Ammon's horn (tissue), 1 donor: Measurements from ENCODE around the gene MBNL2.
"Not testable (repeated sequence)": the region's sequence is repeated elsewhere in the genome, so short reads cannot be mapped to it uniquely, and the experiment has no call there.

Experiments used
- DNase-seq: peaks from one replicate; pipeline ENCODE4 v3.0.0-alpha.2; 2016; ENCODE audit warnings: low spot score

MBNL2 gene

DNA sequence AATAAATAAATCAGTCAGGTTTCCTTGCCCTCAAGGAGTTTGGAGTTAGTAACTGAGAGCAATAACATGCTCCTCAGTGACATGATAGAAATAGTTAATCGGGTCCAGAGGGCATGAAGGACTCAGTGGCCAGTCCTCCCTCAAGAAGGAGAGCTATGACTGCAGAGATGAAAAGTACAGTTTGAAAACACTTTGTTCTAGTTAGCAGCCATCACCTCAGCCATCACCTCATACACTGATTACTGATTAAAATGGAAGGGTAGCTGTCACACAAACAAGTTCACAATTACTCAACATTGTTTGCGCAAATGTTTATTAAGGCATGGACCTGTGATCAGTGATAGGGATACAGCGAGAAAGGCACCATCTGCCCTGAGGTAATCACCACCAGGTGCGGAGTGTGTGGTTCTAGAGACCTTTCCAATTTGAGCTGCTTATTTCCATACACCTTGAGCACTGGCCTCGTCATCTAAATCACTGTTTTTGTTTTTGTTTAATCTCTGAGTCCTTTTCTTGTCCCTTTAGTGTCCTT lies 126.5 kb downstream of the MBNL2 start:
- no peak for DNase-seq

DNA sequence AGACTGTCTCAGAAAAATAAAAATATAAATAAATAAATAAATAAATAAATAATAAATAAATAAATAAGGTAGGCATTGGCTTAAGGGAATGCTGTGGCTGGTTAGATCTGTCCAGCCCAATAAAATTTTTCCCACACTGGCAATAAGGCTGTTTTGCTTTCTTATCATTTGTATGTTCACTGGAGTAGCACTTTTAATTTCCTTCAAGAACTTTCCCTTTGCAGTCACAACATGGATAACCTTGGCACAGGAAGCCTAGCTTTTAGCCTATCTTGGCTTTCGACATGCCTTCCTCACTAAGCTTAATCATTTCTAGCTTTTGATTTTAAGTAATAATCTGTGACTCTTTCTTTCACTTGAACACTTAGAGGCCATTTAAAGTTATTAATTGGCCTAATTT lies 129.9 kb downstream of the MBNL2 start:
- not testable (repeated sequence) for DNase-seq

DNA sequence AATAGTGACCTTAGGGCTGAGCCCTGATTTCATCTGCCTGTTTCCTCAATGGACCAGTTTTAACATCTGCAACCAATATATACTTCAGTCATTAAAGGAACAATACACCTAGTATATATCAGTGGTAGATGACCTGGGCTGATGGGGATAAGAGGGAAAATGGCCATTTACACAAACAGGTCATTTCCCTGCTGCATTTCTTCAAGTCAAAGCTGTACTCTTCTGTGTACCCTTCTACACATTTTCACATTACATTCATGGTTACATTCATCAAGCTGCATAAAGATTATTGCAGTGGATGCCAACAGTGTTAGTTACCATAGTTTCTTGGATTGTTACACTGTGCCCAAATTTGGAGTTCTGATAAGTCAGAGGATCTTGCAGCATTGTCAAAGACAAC lies 130.7 kb downstream of the MBNL2 start:
- no peak for DNase-seq

DNA sequence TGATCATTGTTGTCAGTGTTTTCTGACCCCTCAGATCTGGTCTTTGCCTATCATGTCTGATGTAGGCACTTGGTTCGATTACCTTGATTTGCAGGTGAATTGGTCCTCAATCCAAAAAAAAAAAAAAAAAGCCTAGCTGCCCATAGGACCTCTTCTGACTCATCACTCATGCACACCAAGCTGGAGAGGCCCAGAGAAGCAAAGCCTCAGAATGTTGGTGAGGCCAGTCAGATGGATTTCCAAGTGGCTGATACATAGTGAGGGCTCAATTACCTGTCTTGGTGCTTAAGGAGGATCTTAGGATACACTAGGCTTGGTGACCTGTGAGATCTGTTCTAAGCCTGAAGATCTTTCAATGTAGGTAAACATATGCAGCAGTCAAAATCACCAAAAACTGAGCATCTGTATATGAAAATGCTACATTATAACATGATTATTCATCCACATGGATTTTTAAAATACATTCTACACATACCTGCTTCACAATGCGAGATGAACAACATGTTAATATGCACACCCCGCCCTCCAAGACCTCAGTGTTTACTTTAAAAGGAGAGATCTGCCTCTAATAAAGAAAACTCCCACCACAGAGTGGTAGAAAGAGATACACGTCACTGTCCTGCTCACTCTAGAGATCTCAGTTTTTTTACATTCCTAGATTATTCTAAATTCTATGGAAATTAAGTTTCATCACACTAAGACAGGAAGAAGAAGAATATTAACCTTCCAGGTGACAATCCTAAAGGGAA lies 132.0 kb downstream of the MBNL2 start:
- DNase-seq, result no peak

DNA sequence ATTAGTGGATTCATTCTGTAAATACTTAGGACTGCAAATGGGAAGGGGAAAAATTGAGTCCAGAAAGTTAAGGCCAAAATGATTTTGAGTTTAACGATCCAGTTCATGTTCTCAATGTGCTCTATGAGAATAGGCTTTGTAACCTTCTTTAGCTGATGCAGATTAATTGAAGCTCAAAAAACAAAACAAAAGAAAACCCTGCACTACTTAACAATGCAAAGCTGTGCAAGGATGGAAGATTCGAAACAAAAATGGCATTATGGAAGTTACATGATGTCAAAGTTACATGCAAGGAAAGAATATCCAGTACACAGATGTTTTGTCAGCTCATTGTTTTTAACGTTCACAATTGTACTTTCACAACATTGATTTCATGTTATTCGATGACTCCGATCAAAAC lies 132.7 kb downstream of the MBNL2 start:
- no peak for DNase-seq

DNA sequence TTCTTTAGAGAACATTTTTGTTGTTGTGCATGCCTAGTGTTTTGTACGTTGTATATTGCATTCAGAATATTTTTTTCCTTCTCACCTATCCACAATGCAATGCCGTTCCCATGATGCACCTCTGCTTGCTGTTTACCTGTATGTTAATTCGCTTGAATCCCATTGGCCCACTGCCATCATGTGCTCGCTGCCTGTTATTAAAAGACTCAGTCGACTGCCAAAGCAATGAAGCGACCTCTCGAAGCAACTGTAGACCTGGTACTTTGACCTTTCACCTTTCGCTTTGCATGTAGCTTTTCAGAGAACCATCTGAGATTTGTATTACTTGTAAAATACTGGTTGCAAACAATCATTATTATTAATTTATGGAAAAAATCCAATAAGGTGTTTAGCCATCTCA lies 134.5 kb downstream of the MBNL2 start:
- no peak for DNase-seq

DNA sequence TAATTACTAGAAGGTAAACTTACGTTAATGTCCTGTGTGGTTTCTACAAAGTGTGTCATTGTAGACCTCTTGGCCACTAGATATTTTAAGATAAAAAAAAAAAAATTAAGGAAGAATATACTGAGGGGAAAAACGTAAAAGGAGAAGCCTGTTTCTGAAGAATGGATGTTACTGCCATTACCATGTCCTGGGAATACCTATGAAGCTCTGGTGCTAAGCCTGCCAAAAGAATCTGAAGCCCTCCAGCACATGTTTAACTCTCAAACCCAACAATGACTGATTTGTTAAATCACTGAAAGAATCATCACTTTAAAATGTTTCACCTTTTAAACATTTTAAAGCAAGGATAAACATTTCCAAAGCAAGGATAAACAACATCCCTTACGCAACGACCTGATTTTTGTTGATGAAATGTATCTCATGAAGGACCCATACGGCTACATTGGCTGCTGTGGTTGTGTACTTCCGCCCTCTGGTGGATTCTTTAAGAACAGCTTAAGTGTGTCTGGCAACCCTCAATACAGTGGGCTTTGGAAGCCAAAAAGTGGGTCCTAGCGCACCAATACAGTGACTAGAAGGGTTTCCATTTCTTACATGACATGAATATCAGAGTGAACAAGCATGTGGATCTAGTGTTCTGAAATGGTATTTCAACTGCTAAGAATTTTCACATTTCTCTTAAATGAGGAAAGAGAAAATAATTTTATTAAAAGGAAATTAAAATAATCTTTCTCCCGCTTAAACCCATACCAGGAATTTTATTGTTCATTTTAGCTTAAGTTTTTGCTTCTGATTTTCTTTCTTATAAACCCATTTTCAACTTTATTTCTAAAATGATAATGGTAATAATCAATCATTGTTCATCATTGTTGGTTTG lies 137.3 kb downstream of the MBNL2 start:
- peak; percentile 89 for DNase-seq

DNA sequence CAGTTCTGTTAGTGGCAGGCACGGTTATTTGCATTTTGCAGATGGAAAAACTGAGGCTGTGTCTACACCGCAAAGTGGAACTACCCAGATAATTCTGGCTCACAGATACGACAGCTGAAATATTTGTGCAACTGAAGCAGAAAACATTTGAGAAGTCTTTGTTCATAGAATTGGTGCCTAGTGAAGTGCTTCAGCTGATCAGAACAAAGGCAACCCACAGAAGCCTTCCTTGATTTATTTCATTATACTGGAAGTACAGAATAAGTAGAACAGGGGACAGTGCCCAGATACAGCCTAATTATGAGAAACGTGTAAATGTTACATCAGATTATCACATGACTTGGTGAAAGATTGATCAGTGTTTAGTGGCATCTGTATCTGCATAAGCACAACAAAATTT lies 138.5 kb downstream of the MBNL2 start:
- DNase-seq, result no peak

DNA sequence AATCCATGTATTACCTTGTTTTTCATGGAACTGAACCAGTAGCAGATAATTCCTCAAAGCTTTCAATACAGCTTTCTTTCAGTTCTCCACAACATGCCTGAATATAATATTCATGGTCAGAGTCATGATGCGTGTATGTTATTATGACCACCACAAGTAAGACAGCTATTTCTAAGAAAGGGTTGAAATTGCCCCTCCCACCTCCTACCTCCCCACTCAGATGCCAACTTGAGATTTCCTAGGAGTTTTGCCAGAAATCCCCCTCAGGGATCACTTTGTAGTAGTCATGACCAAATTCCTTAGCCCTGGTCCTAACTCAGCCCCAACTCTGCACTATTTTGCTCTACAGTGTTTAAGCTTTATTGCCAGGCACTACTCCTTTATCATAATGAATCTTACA lies 141.9 kb downstream of the MBNL2 start:
- no peak for DNase-seq

DNA sequence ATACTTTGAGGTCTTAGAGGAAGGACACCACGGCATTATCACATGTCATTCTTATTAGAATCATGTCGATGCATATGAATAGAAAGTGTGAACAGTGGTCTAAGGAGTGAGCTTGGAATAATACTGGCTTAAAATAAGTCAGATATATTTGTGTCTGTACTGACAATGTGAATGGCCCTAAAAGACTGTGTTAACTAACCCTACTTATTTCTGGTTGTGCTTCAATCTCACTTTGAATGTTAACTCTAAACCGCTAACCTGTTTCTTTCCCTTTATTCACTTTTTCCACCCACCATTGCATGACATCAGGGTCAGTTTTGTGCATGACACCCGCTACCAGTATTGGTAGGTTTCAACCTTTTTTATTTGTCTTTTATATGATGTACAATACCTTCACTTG lies 142.7 kb downstream of the MBNL2 start:
- no peak for DNase-seq

DNA sequence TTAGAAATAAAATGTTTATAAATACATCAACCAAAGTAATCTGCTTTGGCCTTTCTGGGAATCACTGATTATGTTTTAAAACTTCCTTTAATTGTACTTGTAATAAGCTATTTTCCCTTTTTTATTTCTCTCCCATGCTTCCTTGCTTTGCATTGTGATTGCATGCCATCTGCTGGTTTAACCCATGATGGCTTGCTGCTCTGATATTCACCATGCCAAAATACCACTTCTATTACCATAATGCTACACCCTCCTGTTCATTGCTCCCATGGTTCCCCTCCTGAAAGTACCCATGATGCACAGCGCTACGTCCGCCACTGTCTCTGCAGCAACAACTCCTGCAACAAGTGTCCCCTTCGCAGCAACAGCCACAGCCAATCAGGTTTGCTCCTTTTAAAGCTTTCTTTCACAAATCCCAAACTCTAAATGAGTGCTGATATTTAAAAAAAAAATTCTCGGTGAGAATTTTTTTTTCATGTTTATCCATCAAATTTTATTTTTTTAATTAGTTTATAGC lies 144.1 kb downstream of the MBNL2 start:
- no peak for DNase-seq

DNA sequence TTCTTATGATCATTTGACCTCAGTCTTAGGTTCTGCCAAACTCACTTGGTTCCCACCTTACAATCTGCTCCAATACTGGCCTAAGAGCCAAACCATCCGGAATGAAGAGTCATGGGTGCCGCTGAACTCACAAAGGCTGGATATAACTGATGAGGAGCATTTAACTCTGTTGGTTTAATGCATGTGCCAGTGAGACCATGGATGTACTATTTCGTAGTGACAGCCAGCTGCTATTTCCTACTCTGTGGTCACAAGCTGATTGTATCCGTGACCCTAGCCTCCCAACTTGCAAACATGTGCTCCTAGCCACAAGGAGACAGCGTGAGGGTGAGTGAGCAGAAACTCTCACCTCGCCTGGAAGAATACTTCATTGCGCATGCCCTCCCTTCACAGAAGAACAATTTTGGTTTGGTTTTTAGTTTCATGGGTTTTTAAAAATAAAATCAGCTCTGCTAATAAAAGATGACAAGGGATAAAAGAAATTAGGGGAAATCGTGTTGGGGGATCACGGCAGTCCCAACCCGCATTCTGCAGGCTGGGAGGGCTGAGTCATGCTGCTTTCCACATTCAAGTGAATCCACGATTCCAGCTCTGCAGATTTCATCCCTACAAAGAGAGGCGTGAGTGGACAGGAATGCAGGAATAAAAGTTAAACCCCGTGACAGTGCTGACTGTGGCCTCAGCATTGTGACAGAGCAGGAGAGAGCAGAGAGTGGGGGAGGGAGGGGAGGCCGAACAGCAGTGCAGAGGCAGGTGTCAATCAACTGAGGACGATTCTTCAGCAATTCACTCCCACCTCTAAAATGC lies 145.1 kb downstream of the MBNL2 start:
- peak; percentile 70 for DNase-seq

DNA sequence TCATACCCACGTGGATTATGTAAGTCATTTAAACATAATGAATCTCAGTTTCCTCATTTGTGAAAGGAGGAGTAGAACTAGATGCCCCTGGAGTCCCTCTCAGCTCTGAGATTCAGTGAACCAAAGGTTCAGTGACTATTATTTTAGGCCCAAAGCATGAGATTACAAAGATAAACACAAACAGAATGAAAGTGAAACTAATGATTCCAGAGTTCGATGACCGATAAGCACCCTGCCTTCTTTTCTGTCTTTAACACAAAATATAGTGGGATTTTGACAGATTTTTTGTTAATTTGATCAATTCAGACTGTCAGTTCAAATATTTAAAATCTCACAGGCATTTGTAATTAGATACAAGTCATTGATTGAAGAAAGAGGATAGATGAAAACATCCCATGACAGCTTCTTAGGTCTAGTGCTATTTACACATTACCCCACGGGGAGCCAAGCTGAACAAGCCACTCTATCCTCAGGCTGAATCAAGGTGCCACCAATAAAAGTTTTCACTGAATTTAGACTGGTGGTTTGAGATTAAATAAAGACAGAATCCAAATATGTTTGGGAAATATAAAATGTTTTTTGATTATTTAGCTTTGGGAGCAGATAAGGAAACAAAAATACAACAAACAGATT lies 147.2 kb downstream of the MBNL2 start:
- no peak for DNase-seq

DNA sequence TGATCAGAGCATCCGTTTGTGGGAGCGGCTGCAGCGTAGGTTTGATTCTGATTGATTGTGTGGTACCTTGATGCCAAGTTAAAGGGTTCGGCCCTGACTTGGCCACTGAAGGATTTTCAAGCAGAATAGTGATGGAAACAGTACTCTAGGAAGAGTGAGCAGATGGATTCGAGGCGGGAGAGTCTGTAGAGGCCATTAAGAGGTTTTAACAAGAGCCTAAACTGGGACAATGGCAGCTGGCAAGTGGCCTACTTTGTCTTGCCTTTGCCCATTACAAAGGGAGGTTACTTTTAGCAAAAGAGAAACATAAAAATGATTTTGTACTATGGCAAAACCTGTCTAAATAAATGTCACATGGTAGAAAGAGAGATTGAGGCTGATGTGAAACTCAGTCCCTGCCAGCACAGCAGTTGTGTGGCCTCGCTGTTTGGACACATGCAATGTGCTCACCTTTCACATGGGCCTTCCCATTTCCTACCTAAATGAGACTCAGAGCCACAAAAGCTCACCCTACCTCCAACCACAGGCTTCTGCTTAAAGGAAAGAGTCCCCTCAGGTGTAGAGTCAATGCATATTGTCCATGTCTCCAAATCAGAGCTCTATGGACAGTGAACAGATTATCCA lies 149.5 kb downstream of the MBNL2 start:
- DNase-seq, result no peak

DNA sequence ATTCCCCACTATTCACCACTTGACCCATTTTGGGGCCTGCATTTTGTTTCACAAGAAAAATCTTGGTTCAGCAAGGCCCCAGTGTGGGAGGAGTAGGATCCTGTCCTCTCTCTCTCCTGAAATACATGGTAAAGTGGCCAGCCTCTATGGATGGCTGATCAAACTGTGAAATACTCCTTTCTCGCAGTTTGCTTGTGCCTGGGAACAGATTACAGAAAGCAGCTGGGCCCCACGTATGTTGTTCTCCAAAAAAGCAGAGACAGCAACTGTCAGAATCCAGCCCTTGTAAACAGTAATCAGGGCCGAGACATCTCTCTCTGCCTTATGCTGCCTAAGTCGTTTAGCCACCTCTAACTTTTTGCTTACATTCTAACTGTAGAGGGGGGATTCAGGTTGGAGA lies 150.8 kb downstream of the MBNL2 start:
- DNase-seq, result peak; percentile 53

DNA sequence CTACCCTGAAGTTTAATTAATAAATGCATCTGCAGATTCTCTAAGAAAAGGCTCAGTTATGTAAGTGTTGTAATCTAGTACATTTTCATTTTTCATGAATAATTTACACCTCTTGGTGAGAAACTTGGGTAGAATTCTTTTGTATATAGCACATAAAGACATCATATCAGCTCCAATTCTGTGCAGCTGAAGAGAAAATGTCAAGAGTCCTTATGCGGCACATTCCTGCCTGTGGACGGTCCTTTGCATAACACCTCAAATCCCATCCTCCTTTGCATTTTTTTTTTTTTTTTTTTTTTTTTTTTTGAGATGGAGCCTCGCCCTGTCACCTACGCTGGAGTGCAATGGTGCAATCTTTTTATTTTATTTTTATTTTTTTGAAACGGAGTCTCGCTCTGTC lies 151.7 kb downstream of the MBNL2 start:
- no peak for DNase-seq

DNA sequence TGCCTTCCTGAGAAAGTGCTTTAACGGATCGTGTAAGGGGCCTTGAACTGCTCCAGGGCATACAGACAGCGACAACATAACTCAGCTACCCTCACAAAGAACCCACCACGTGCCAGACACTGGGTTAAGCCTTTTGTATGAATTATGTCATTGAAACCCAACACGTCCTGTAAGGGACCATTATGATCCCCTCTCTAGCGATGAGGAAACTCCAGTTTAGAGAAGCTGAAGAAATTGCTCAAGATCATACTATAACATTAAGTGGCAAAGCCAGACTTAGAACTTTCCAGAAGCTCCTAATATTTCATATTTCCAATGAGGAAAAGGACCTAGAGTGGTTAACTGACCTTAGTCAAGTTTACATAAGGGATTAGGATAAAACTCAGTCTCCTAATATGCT lies 154.8 kb downstream of the MBNL2 start:
- DNase-seq, result no peak

DNA sequence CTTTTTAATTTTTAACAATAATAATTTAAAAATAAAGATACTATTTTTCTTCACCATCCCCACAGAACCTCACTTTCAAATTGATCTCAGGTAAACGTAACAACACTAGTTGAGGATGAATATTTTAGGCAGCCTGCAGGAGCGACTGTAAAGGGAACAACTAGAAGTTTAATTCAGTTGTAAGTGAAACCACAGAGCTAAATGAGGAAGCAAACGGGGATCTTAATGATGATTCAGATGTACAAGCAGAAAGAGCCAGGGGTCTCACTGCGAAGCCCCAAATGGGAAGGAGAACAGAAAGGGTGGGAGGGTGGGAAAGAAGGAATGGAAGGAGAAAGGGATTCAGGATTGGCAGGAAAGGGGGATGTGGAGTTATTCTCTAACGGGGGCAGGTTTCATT lies 157.3 kb downstream of the MBNL2 start:
- no peak for DNase-seq

DNA sequence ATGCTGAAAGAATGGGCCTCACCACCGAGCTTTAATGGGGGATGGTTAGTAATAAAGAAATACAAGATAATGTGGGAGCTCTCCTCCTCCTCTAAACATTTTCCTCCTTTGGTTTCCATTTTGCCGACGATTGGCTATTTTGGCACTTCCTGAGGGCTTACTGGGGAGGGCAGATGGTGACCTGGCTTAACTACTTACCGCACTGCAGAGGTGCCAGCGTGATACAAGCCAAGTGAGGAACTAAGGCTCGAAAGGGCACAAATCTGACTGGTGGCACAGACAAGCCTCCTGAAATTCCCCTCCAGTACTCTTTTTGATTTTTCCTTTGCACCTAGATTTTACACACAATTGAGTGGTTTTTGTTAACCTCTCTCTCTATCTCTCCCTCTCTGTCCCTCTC lies 158.6 kb downstream of the MBNL2 start:
- no peak for DNase-seq

DNA sequence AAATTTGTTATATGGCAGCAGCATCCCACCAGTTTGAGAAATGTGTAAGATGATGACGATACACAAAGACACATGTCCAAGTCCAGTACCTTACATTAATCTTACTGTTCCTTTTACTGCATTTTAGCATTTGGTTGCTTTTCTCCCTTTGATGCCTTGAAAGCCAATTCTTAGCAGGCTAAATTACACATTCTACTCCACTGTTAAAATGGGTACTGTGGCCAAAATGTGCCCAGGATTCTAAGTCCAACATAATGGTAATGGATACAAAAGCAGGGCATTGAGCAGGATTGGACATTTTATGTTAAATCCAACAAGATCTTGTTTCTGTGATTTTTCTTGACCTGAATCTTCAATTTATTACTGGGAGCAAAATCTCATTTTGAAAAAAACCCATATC lies 159.1 kb downstream of the MBNL2 start:
- DNase-seq, result no peak

DNA sequence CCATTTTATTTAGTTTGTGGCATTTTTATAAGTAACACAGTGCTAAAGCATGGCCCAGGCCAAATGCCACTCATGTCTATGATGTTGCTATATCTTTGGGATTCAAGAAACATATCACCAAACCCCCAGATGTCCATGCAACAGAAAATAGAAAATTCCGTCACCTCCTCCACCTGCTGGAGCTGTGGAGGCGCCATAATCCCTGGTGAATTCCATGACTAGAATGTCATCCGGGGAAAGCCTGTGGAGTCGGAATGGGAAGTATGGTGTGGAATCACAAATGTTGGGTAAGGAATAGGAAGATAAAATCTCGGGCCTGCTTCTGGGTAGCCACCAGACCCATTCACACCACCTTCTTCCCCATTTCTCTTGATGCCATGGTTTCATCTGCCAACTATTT lies 160.1 kb downstream of the MBNL2 start:
- no peak for DNase-seq
